MV-4-11 (cell line): Measurements from ENCODE around the gene SLCO3A1.

Experiments
- DNase-seq: peaks from one replicate; lab custom pipeline; 2025; lab: John Stamatoyannopoulos, UW

The SLCO3A1 gene

DNA sequence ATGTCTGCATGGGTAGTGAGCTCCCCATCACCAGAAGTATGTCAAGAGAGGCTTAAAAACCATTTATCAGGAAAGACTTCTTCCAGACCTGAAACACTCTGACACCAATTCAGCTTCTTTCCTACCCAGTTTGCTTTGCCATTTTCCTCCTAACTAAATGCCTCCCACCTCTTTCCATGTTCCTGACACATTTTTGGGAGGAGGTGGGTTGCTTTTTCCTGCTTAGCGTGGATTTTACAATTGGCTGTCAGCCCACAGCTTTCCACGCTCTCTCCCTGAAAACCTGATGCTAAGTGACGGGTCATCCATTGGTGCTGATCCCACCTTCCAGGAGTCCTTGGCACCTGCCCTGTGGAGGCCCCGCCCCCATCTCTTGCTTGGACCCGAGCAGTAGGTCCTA lies 275.3 kb downstream of the SLCO3A1 start:
- no peak for DNase-seq

DNA sequence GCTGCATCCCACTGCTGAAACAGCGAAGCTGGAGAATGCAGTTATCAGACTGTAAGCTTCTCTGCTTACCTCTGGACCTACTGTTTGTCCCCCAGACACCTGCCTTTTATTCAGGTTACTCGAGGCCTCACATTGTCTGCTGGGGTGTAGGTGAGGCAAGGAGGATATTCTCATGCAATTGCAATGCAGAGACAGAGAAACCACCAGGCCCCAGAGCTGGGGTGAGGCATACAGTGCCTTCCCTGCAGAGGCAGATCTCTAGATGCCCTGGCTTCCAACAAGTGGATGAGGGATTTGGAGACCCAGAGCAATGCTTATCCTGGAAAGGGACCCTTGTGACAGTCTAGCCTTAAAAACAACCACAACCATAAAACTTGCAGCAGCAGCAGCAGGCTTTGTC lies 276.7 kb downstream of the SLCO3A1 start:
- no peak for DNase-seq

DNA sequence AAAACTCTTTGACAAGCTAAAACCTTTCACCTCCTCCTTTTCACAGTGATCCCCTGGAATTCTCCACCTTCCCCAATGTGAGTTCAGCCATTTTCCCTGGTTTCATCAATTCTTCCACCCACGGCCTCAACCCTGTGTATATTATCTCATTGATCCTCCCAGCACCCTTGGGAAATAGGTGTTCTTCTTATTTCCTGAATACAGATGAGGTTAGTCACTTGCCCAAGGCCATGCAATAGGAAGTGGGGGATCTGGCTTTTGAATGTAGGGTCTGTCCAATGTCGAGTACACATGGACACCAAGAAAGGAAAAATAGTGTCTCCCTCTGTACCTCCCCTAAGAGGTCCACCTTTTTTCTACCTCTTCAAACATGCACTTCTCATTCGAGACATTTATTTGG lies 277.4 kb downstream of the SLCO3A1 start:
- DNase-seq = no peak

DNA sequence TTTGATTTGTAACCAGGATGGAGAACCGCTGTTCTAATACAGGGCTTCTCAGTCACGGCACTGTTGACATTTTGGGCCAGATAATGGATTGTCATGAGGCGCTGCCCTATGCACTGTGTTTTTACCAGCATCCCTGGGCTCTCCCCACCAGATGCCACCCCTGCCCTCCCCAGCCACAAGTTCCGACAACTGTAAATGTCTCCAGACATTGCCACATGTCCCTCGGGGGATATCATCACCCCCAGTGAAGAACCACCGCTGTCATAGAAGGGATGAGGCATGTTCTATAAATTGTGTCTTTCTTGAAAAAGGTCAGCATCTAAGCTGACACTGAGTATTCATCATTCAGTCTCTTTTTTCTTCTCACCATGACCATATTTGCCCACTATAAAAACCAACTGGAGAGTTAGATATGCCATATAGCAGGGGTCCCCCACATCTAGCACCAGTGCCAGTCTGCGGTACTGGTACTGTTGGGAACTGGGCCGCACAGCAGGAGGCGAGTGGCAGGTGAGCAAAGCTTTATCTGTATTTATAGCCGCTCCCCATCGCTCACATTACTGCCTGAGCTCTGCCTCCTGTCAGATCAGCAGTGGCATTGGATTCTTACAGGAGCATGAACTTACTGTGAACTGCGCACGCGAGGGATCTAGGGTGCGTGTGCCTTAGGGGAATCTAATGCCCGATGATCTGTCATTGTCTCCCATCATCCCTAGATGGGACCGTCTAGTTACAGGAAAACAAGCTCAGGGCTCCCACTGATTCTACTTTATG lies 279.7 kb downstream of the SLCO3A1 start:
- DNase-seq = no peak

DNA sequence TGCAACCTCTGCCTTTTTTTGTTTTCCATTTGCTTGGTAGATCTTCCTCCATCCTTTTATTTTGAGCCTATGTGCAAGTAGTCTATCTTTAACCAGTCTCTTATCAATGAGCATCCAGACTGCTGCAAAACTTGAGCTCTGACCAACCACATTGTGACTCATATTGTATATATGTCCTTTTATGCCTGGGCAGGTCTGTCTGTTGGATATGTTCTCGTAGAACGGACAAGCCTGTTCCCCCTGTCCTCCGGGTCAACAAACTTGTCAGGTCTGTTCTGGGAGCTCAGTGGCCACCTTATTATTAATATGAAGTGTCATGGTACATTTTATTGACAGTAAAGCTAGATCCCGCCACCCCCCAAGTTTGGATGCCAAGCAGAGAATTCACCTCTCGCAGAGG lies 287.3 kb downstream of the SLCO3A1 start:
- no peak for DNase-seq

DNA sequence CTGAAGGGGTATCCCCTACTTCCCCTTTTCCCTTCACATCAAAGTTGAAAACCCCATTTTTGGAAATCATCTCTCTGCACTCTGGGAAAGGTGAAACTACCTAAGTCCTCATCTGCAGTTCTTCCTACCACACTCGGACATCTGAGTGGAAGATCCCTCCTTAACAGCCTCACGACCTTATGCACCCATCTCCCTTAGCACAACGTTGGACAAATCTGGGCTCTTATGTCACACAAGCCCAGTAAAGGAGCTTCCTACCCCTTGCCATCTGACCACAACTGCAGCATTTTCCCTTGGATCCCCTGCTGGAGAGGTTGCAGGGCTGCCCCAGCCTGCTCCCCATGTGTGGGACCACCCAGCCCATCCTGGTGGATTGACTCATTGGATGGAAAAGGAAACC lies 288.1 kb downstream of the SLCO3A1 start:
- no peak for DNase-seq

DNA sequence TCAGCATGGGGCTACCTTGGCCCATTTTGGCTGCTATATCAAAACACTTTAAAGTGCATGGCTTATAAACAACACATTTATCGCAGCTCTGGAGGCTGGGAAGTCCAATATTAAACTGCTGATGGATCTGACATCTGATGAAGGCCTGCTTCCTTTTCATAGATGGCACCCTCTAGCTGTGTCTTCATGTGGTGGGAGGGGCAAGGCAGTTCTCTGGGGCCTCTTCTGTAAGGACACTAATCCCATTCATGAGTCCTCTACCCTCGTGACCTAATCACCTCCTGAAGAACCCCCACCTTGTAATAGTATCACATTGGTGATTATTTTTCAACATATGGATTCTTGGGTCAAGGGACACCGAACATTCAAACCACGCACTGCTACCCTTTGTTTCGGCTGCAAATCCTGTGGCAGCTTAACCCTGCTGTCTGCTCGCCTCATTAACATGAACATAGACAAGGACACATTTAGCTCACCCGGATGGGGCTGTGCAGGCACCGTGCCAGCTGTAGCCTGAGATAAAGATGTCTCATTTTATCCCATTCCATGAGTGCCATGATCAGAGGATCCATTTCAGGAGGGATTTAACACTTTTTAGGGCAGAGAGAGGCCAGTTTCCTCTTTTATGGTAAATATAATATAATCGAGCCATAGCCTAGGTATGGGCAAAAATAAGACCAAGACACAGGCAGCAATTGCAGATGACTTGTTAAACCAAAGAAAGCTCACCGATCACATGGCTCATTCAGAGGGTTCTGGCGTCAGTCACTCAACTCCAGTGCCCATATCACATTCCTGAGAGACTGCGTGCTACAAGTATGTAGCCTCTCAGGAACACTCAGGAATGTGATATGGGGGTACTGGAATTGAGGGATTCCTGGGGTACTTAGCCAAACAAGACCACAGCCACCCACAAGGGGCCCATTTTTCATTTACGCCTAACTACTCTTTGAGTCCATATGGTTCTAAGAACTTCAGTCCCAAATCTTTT lies 289.0 kb downstream of the SLCO3A1 start:
- DNase-seq = no peak

DNA sequence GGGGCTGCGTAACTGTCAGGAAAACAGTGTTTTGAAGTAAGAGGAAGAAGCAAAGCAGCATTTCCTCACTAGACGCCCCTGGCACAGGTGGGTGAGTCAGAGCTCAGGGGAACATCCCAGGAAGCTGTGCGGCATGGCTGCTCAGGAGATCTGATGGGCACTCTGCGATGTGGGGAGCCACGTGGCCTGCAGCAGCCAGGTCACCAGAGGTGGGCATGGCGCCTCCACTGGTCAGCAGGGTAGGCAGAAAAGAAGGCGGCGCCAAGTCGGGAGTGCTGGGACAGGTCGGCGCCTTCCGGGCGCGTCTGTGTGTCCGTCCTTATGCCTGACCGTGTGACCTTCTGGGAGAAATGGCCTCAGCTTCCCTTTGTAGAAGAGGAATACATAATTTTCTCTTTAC lies 290.3 kb downstream of the SLCO3A1 start:
- DNase-seq = no peak

DNA sequence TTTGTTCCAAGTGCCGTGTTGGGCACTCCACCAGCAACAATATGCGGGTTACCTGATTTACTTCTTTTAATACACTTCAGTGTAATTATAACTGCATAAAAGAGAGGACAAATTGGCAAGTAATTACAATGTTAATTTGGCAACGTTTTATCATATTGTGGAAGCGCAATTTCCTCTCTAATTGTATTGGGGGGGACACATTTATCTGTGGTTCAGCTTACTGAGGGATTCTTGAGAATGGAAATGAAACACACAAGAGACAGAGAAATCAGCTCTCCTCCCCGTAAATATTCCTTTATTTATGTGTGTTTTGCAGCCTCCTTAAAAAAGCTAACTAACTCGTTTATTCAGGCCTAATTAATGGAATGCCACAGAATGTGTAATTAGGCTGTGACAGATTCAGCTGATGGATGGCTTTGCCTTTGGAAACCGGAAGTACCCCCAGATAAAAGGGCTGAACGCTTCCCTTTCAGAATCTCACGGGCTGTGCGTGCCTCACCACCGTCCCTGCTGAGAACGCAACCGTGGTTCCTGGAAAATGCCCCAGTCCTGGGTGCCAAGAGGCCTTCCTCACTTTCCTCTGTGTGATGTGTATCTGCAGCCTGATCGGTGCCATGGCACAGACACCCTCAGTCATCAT lies 293.1 kb downstream of the SLCO3A1 start:
- no peak for DNase-seq

DNA sequence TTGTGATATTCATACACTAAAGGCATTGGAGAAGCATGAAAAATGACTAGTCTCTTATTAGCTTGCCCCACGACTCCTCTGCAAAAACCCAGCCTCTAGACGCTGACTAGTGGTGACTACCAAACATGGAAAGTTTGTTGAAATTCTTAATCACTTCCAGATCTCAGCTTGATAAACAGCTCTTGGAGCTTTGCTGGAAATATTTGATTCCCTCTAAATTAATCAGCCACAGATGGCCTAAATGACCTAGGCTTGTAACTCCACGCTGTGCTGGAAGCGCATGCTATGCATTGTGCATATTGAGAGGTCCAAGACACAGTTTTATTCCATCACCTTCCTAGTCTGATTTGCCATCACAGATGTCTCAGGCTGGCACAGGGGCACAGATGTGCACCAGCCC lies 295.5 kb downstream of the SLCO3A1 start:
- no peak for DNase-seq

DNA sequence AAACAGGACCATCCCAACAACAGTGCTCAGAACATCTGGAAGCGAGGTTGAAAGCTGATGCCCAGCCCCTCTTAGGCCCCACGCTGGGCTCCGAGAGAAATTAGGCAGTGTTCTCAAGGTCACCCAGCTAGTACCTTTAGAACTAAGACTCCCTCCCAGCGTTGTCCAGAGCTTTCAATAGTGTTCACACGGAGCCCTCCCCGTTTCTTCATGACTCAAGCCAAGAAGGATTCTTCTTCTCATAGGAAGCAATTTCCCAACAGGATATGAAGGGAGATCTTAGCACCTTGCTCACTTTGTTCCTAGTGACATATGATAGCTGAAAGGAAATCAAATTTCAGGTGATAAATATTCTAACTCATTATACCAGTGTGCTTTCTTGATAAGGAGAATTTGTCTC lies 296.0 kb downstream of the SLCO3A1 start:
- no peak for DNase-seq

DNA sequence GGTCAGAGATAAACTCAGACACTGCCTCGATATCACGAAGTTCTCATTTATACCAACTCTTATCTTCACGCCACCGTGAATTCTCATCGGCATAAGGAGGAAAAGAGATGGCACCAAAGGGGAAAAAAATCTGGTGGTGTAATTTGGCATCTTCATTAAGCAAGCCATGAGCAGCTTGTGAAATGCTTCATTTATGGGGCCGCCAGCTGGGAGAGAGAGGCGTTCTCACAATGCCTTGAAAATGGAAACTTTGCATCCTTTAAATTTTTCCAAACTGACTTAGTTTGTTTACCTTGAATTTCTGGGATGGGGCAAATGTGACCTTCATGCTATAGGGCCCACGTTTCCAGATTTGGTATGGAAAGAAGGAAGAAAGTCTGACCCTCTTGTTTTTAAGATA lies 297.7 kb downstream of the SLCO3A1 start:
- no peak for DNase-seq

DNA sequence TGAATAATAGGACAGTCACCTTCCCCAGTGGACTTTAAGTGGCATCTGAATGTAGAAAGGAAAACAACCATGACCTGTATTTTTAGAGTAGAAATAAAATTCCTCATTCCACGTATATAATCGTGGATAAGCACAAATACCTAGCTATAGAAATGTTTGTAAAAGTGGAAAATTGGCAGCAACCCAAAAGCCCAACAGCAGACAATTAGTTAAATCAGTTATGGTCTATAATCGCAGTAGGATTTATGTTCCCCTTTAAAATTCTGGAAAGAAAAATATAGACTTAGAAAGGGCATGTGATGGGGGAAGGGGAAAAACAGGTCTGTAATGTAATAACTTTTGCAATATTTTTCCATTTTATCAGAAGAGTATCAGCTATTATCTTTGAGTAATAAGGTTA lies 298.2 kb downstream of the SLCO3A1 start:
- DNase-seq = no peak

DNA sequence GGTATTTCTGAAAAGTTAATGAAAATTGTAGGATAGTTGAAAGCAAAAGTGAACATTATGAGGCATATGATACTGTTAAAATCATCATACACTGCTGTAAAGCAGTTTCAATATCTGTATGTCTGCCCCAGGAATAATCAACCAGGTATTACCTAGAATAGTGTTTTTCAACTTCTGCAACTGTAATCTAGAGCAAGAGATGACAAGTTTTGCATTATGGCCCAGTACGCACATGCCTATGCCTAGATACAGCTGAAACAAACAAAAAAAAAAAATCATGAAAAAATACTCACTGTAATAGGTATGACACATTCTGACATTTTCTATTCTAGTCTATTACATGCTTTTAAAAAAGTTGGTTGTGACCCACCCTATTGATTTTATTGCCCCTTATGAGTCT lies 299.5 kb downstream of the SLCO3A1 start:
- DNase-seq = no peak

DNA sequence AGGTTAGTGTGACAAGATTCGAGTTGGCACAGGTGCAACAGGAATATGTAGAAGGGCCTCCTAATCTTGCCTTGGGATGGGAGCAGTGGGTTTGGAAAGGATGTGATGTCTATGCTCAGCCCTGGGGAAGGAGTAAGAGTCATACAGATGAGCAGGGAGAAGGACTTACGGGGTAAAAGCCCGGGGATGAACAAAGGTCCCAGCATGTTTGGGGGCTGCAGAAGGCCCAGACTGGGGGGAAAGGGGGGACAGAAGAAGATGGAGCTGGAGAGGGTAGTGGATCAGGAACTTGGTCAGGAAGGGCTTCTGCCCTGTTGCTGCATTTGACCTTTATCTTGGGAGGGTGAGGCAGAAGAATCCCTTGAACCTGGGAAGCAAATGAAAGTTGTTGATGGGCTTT lies 300.1 kb downstream of the SLCO3A1 start:
- no peak for DNase-seq

DNA sequence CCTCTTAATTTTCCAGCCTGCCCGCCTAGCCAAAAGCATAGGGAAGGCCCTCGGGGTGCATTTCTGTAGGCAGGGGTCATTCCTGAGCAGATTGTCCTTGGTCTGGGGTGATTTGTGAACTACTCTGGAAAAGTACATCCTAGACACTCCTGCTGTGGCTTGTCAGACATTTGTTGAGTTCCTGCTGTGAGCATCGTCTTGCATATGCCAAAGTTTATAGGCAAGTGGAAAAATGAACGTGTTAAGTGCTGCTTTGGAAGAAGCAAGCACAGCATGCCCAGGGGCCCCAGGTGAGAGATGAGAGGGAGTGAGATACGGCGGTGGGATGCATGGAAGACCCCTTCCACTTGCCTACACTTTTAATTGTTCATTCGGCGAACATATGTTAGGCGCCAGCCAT lies 302.4 kb downstream of the SLCO3A1 start:
- DNase-seq = no peak

DNA sequence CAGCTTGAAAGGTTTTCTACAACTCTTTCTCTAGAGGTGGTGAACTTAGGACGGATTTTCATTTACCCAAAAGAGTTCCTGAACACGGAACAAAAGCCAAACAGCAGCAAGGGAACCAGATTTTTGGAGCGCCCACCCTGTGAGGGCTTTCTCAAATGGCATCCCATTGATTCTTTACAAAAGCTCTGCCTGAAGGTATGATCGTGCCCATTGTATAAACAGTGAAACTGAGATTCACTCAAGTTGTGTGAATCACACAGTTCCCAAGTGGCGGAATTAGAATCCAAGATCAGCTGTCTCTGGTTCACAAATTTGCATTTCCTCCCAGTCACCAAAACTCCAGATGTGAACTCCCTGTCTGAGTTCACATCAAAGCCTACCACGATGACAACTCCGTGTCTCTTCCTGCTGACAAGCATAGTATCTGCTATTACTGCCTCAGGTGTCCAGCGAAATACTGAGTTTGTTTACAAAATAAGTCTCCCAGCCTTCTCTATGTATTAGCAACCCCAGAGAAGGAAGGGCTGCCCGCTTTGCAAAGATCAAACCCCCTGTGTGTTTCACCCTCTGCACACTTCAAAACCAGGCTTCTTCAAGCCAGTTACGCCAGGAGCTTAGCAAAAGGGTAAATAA lies 304.3 kb downstream of the SLCO3A1 start:
- no peak for DNase-seq

DNA sequence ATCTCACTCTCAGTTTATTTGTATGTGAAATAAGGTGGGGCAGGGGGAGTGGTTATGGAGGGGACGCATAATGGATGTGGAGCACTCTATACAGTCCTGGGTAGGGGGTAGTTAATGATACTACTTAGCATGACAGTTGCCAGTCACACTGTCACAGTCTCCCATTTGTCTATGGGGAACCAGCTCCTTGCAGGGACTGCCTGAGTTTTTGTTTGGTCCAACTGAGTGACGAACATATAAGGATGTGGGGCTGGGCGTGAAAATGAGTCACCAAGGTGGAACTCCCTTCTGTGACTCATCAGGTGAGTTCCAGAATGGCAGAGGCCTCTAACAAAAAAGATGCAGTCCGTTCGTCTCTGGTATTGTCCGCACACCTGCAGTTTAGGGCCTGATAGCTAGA lies 304.9 kb downstream of the SLCO3A1 start:
- DNase-seq = no peak

DNA sequence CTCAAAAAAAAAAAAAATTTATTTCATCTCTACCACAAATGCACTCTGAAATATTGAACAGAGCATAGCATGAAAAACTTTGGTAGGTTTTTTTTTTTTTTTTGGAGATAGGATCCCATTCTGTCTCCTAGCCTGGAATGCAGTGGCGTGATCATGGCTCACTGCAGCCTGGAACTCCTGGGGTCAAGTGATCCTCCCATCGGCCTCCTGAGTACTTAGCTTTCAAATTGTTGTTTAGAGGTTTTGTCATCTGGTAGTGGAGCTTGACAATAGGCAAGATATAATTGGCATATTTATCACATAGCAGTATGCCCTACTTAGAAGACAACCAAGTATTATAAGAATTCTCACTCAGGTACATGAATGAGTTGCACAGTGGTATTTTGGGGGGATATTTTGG lies 306.0 kb downstream of the SLCO3A1 start:
- DNase-seq = no peak

DNA sequence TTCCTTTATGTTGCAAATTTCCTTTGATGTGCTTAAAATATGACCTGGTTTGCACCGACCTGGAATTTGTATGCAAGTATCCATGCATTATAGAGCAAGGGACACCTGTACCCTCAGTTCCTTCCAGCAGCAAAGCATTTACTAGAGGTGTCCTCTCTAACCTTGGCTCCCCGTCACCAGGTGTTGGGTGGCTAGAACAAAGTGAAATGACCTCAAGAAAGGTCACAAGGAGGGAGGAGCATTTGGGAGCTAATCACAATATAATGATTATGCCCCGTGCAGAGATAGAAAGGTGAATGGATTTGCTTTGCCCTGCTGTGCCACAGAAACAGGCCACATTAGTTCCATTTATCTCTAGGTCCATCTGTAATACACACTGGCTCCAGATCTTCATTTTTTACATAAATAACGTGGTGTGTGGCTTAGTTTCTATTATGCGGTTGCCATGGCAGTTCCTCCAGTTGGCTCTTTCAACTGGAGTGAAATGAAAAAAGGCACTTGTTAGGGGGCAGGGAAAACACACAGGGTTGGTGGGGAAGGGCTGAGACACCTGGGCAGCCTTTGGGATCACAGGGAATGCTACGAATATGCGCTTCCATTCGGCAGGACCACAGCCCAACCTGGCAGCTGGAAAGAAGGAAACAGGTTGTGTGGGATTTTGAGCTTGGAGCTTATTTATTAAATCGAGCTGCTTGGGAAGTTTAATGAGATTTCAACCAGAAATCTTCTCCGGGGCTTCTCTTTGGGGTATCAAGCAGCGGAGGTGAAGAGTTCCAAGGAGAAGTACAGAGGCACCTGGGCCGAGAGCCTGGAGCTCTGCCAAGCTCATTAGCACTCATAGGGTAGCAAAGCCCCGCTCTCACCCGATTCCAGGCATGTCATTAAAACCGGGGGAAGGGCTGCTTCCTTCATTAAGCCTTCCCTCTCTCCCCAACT lies 306.7 kb downstream of the SLCO3A1 start:
- no peak for DNase-seq

DNA sequence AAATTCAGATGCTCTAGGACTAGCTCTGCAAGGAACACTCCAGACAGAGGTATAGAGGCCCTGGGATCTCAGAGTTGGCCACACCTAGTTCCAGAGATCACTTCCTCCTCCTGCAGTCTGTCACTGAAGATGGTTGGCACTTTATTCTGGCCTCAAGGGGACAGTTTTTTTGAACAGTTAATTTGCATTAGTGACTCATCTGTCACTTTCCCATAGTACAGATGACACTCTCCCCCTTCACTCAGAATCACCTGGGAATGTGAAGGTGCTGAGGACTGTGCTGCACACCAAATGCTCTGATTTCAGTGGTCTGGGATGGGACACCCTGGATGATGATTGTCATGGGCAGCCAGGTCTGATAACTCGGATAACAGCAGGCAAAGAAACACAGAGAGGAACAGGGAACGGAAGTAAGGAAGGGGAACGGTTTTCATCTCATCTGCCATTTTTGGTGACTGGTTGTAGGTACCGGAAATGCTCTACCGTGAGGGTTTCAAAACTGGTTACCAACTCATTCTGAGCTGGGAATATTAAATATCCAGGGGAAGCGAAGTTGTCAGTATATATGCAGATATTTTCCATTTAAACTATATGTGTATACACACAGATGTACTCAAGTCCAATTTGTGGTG lies 307.6 kb downstream of the SLCO3A1 start:
- peak; percentile 54 for DNase-seq
